Activated T-helper 9 cell treated with anti-CD3 and anti-CD28 coated beads, Interleukin-2, amount 50 U/mL, for 16 hours (primary cell): Measurements from ENCODE around the gene ERP29.
"Not testable (repeated sequence)": the region's sequence is repeated elsewhere in the genome, so short reads cannot be mapped to it uniquely, and the experiment has no call there.

Experiments
- DNase-seq: peaks from one replicate; pipeline ENCODE4 v3.0.0-alpha.2; 2020; ENCODE audit warnings: low read depth

ERP29 gene

DNA sequence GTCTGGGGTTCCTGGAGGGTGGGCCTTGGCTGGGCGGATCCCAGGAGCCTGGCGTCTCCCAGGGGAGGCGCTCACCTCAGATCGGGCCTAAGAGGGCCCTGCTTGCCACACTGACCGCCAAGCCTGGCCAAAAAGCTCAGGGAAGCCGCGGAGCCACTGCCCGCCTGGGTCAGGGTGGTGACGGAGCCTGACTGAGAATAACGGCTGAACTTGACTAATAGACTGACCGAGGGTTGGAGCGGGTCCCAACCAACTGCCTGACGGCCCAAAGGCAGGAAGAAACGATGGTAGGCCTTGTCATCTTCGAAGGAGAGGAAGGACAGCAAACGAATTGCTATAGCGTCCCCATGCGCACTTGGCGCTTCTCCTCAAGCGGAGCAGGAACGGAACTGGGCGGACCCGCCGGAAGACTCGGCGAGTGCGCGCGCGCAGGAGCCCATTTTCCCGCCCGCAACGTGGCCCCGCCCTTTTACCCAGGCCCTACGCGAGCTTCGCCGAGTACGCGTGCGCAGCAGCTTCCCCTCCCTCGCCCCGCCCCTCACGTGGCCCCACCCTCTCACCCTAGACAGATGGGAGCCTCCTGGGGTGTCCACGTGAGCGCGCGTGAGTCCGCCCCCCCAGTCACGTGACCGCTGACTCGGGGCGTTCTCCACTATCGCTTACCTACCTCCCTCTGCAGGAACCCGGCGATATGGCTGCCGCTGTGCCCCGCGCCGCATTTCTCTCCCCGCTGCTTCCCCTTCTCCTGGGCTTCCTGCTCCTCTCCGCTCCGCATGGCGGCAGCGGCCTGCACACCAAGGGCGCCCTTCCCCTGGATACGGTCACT lies at the start of gene ERP29, which contains the start of gene TMEM116:
Gene ERP29, plus strand, starts transcription at position 652 of the 826 bp plus-strand sequence. Its CDS starts 40 bp downstream, at position 692.
Gene TMEM116, minus strand, starts transcription at position 391 of the 826 bp plus-strand sequence. CDS start 7,895 bp downstream, outside the sequence.
- peak; percentile 100 for DNase-seq

GRCh38 chr12:111964935-111965334 lies 48.3 kb upstream of the ERP29 start:
- DNase-seq, result no peak

- no peak for DNase-seq
Measured at GRCh38 chr12:111971800-111972199, 41.4 kb upstream of the ERP29 start.

GRCh38 chr12:111975161-111975931 lies 37.9 kb upstream of the ERP29 start:
- no peak for DNase-seq

GRCh38 chr12:111976291-111976690 lies 36.9 kb upstream of the ERP29 start:
- DNase-seq, result no peak

DNA sequence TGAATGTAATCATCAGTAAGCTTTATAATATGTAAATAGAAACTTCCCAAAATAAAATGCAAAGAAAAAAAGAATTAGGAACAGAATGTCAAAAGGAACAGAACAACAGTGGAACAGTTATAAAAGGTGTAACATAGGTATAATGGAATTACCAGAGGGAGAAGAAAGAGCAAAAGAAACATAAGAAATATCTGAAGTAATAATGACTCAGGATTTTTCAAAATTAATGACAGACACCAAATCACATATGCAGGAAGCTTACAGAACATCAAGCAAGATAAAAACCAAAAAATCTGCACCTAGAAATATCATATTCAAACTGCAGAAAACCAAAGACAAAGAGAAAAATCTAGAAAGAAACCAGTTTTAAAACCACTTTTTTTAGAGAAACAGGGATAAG lies 36.4 kb upstream of the ERP29 start:
- no peak for DNase-seq

DNA sequence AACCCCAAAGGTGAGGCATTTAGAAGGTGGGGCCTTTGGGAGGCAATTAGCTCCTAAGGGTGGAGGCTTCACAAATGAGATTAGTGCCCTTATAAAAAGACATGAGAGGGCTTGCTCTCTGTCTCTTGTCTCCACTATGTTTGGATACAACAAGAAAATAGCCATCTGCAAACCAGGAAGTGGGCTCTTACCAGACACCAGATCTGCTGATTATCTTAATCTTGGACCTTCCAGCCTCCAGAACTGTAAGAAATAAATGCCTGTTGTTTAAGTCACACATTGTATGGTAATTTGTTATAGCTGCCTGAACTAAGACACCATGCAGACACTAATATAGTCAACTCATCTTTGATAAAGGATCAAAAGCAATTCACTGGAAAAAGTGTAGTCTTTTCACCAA lies 34.7 kb upstream of the ERP29 start:
- DNase-seq, result no peak

DNA sequence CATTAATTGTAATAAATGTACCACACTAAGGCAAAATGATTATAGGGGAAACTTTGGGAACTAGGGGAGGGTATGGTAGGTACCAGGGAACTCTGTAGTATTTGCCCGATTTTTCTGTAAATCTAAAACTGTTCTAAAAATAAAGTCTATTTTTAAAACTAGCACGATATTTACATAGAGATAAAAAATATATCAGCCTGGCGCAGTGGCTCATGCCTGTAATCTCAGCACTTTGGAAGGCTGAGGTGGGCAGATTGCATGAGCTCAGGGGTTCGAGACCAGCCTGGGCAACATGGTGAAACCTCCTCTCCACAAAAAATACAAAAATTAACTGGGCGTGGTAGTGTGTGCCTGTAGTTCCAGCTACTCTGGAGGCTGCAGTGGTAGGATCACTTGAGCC lies 32.6 kb upstream of the ERP29 start:
- DNase-seq, result no peak

- DNase-seq, result no peak
Measured at GRCh38 chr12:111981987-111982386, 31.2 kb upstream of the ERP29 start.

- DNase-seq, result no peak
Measured at GRCh38 chr12:111984820-111985219, 28.4 kb upstream of the ERP29 start.

DNA sequence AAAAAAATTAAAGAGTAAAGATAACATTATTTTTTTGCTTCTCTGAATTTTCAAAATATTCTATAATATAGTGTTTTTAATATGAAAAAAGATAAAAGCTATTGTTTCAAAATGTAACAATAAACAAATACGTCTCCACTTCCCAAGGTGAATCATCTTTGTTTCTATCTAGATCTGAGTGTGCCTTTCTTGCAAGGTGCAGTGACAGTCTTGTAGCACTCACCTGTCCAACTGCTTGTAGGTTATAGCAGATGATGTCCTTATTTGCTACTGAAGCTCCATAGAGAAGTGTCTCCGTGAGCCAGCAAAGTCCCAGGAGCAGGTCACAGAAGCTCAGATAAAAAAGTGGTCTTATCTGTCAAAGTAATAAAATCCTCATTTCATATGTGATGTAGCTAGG lies 21.7 kb upstream of the ERP29 start:
- DNase-seq, result no peak

DNA sequence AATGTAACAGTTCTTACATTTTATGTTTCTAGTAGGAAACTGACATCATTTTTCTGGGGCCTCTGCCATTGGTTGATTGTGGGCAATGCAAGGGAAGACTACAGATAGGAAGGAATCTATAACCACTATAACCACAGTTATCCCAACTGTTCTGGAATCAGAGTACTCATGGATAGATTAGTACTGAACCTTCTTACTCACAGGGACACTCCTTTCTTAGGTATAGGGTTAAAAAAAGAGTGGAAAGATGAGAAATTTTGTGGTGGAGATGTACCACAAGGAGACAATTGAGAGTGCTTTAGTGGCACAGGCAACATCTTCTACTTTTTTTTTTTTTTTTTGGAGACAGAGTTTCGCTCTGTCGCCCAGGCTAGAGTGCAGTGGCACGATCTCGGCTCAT lies 21.3 kb upstream of the ERP29 start:
- DNase-seq, result no peak

GRCh38 chr12:111992464-111992863 lies 20.8 kb upstream of the ERP29 start:
- DNase-seq, result no peak

GRCh38 chr12:111993292-111994150 lies 19.7 kb upstream of the ERP29 start:
- no peak for DNase-seq

GRCh38 chr12:111994211-111995111 lies 18.8 kb upstream of the ERP29 start:
- DNase-seq, result not testable (repeated sequence)

- no peak for DNase-seq
Measured at GRCh38 chr12:111995782-111996480, 17.3 kb upstream of the ERP29 start.

- no peak for DNase-seq
Measured at GRCh38 chr12:111997300-111997699, 15.9 kb upstream of the ERP29 start.

GRCh38 chr12:111998015-111998414 lies 15.2 kb upstream of the ERP29 start:
- no peak for DNase-seq

- not testable (repeated sequence) for DNase-seq
Measured at GRCh38 chr12:111999129-111999528, 14.1 kb upstream of the ERP29 start.

GRCh38 chr12:112000820-112001219 lies 12.4 kb upstream of the ERP29 start:
- no peak for DNase-seq
